ENCODE measurements around the gene S100Z. TPM values are rescaled to one million over a fixed set of nuclear protein-coding genes. Genes with fewer than 3 reads are reported as not detected.

S100Z gene
- total RNA-seq, 4 donors from 2014 or later = 0.36 to 1.7 (median 0.37) TPM; not detected in 1

- ATAC-seq (ENCODE audit: low FRiP score) (peak; percentile 37), DNase-seq (ENCODE audit: low spot score) (no peak)
- TF ChIP-seq CTCF (IDR thresholded peaks at IDR 0.05) = no peak
These were observed 104.0 kb downstream of the S100Z start for GRCh38 chr5:76953551-76954382.

- no peak for ATAC-seq (ENCODE audit: low FRiP score)
These were observed 104.6 kb downstream of the S100Z start for GRCh38 chr5:76954383-76954763.

GRCh38 chr5:76956033-76956432 lies 106.2 kb downstream of the S100Z start:
- DNase-seq (ENCODE audit: low spot score) = no peak
- no peak for TF ChIP-seq CTCF (IDR thresholded peaks at IDR 0.05)
- ATAC-seq (ENCODE audit: low FRiP score) = no peak

More at GRCh38 chr5:76954383-76954763, 104.6 kb downstream of the S100Z start:
- no peak for TF ChIP-seq CTCF (IDR thresholded peaks at IDR 0.05)
- no peak for DNase-seq (ENCODE audit: low spot score)

GRCh38 chr5:76958991-76959767 lies 109.4 kb downstream of the S100Z start:
- DNase-seq (ENCODE audit: low spot score) = no peak
- no peak for ATAC-seq (ENCODE audit: low FRiP score)
- TF ChIP-seq CTCF (IDR thresholded peaks at IDR 0.05) = no peak

GRCh38 chr5:76960004-76960625 lies 110.3 kb downstream of the S100Z start:
- TF ChIP-seq CTCF (IDR thresholded peaks at IDR 0.05) = no peak
- no peak for DNase-seq (ENCODE audit: low spot score)
- ATAC-seq (ENCODE audit: low FRiP score) = no peak

- no peak for TF ChIP-seq CTCF (IDR thresholded peaks at IDR 0.05)
These were observed 114.2 kb downstream of the S100Z start for GRCh38 chr5:76964060-76964459.

More at GRCh38 chr5:76964060-76964459, 114.2 kb downstream of the S100Z start:
- ATAC-seq (ENCODE audit: low FRiP score) = no peak
- DNase-seq (ENCODE audit: low spot score) = no peak

Small RNA genes within 50 kb of the gene (small RNA-seq; reads per million reads assigned to genes)
- gene RN7SL208P (not detected), gene RNU6ATAC36P (not detected)

Other genes starting within 250 kb of the S100Z start
- gene F2RL2, start 226.6 kb upstream of the S100Z start, total RNA-seq = under 1 TPM in 2 of 4 donors, not detected in 2; 0.28 to 0.63 TPM
- 10 to 100 TPM in 2 of 4 donors, 1 to 10 TPM in 2; 5.8 to 11.3 (median 9.5) TPM for gene F2R, start 133.9 kb upstream of the S100Z start, total RNA-seq
- 1 to 10 TPM; 1.6 to 7.7 (median 3.3) TPM for gene F2RL1, start 31.0 kb upstream of the S100Z start, total RNA-seq
- 10 to 100 TPM in 2 of 4 donors, 1 to 10 TPM in 2; 4.3 to 47.6 (median 10.7) TPM for gene CRHBP, start 103.0 kb downstream of the S100Z start, total RNA-seq
- 10 to 100 TPM; 15.4 to 25.5 (median 19.6) TPM for gene AGGF1, start 180.4 kb downstream of the S100Z start, total RNA-seq
- gene ZBED3, start 237.3 kb downstream of the S100Z start, total RNA-seq = 10 to 100 TPM in 1 of 4 donors, 1 to 10 TPM in 3; 7.7 to 22.1 (median 9.6) TPM